Epithelial cell of proximal tubule (primary cell): Measurements from ENCODE around the gene ORAI3. TPM values are rescaled to one million over a fixed set of nuclear protein-coding genes. Genes with fewer than 3 reads are reported as not detected.

ENCODE experiments used
- DNase-seq: peaks from one replicate; pipeline ENCODE4 v3.0.0-alpha.2; 2011; ENCODE audit warnings: low read depth
- H3K4me3 ChIP-seq: 2 replicates; pipeline ENCODE4 v1.5.1; 2011; ENCODE audit warnings: low read depth, mild to moderate bottlenecking, low read length
- CTCF ChIP-seq: conservative IDR thresholded peaks from 2 replicates; pipeline ENCODE4 v1.5.1; 2012; ENCODE audit warnings: low read depth, mild to moderate bottlenecking, low read length
- total RNA-seq: library from RNA; depleted of rRNA; stranded (reverse); fragments of >200 nt; gene quantifications from 2 replicates; pipeline ENCODE4 v1.2.3, GENCODE V29; 2015

Gene ORAI3
- total RNA-seq, 1 donor from 2014 or later: 37.6 TPM

- no peak overlapping the region for H3K4me3 ChIP-seq
- DNase-seq: no peak
- no peak for TF ChIP-seq CTCF
These were observed 33.9 kb downstream of the ORAI3 start for GRCh38 chr16:30982548-30983288.

- DNase-seq: no peak
These were observed 34.5 kb downstream of the ORAI3 start for GRCh38 chr16:30983289-30983889.

DNA sequence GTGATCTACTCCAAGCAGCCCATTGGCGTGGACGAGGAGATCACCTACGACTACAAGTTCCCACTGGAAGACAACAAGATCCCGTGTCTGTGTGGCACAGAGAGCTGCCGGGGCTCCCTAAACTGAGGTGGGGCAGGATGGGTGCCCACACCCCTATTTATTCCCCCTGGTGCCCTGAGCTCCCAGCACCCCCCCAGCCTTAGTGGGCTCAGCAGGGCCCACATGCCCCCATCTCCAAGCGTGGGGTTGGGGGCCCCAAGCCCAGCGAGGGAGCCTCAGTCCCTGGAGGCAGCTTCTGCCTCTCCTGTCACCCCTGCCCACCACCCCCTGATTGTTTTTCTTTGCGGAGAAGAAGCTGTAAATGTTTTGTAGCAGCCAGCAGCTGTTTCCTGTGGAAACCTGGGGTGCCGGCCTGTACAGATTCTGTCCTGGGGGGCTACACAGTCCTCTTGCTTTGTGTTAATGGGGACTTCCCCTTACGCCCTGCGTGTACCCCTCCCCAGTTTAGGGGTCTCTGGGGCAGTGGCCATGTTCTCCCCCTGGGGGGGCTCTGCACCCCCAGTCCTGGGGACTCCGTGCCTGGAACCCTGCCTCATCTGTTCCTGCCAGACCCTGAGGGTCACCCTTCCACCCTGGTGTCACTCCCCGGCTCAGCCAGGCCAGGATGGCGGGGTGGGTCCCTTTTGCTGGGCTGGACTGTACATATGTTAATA lies 35.2 kb downstream of the ORAI3 start:
- no peak for DNase-seq
- no peak overlapping the region for H3K4me3 ChIP-seq
- no peak for TF ChIP-seq CTCF

More at GRCh38 chr16:30983289-30983889, 34.5 kb downstream of the ORAI3 start:
- TF ChIP-seq CTCF: no peak
- H3K4me3 ChIP-seq: no peak overlapping the region

DNA sequence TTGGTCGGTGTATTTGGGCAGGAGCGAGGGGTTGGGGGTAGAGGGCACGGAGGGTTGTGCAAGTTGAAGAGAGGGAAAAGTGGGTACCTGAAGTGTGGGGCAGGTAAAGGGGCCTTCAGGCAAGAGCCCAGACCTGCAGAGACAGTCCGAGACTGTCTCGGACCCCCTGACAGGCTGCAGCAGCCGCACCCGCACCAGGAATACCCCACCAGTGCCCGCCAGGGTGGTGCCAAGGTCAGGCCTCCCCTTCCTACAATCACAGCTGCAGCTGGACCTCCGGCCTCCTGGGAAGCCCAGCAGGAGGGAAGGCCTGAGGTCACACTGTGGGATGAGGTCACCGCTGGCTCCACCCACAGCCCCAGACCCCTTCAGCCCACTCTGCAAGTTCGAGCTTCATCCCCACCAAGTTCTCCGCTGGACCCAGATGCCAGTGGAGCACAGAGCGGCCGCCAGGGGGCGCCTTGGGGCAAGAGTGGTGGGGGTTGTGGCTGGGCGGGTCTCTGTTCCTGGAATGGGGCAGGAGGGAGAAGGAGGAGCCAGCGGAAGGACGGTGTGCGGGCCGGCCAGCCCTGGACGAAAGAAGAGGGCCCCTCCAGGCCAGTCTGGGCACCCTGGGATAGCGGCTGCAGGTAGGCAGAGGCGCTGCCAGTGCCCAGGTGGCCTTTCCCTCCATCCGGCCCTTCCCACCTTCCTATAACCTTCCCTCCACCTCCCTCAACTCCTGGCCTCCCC lies 36.0 kb downstream of the ORAI3 start, which contains the start of gene HSD3B7:
Gene HSD3B7, plus strand, starts transcription at position 539 of the 732 bp plus-strand sequence. CDS start 452 bp downstream, outside the sequence.
- no peak for DNase-seq

GRCh38 chr16:30985401-30986128 lies 36.7 kb downstream of the ORAI3 start:
- no peak for DNase-seq
- peak; percentile 63 for TF ChIP-seq CTCF
- H3K4me3 ChIP-seq: peak overlapping the region; percentile 71

More for the DNA sequence above, 36.0 kb downstream of the ORAI3 start, which contains the start of gene HSD3B7:
- H3K4me3 ChIP-seq: peak within 1 kb of the TSS; percentile 71
- peak; percentile 92 for TF ChIP-seq CTCF
